ENCODE measurements around the gene ZNF564.
"Not testable (repeated sequence)": the region's sequence is repeated elsewhere in the genome, so short reads cannot be mapped to it uniquely, and the experiment has no call there.

Gene ZNF564

GRCh38 chr19:12578641-12579040, 27.4 kb upstream of the ZNF564 start:
- ChIA-PET CTCF (no interaction called here), POLR2A (ENCODE audit: low non-redundant PET) (no interaction called here)
- no peak overlapping the region for H3K27ac ChIP-seq
- DNase-seq (ENCODE audit: low spot score) = no peak
- TF ChIP-seq CTCF (conservative IDR thresholded peaks at IDR 0.05; ENCODE audit: low read depth) = no peak

GRCh38 chr19:12574036-12574435, 22.8 kb upstream of the ZNF564 start:
- CTCF ChIA-PET = interaction anchor here (1.3 kb wide), 1 partner anchor 10 kb away, joined by 6 read pairs; no protein-coding TSS in a partner anchor
- H3K27ac ChIP-seq = no peak overlapping the region
- POLR2A ChIA-PET (ENCODE audit: low non-redundant PET) = no interaction called here
- no peak for DNase-seq (ENCODE audit: low spot score)
- TF ChIP-seq CTCF (conservative IDR thresholded peaks at IDR 0.05; ENCODE audit: low read depth) = no peak

GRCh38 chr19:12567951-12568350, 16.7 kb upstream of the ZNF564 start:
- DNase-seq (ENCODE audit: low spot score) = no peak
- no peak overlapping the region for H3K27ac ChIP-seq
- no peak for TF ChIP-seq CTCF (conservative IDR thresholded peaks at IDR 0.05; ENCODE audit: low read depth)
- ChIA-PET CTCF (interaction anchor here (0.6 kb wide), 2 partner anchors 603 to 1240 kb away, joined by 3 to 6 read pairs; partner anchors contain the start of gene ZNF763), POLR2A (ENCODE audit: low non-redundant PET) (no interaction called here)

GRCh38 chr19:12566380-12566779, 15.1 kb upstream of the ZNF564 start:
- CTCF ChIA-PET; DNase-seq (ENCODE audit: low spot score); POLR2A ChIA-PET (ENCODE audit: low non-redundant PET); H3K27ac ChIP-seq: not testable (repeated sequence)

GRCh38 chr19:12564016-12564664, 12.9 kb upstream of the ZNF564 start:
- ChIA-PET CTCF (interaction anchor here (0.6 to 1.1 kb wide), 5 partner anchors 10 to 268 kb away, joined by 3 to 6 read pairs (median 4); partner anchors contain the start of gene ZNF563), POLR2A (ENCODE audit: low non-redundant PET) (no interaction called here)
- H3K27ac ChIP-seq = no peak overlapping the region
- DNase-seq (ENCODE audit: low spot score) = peak; percentile 77
- peak; percentile 83 for TF ChIP-seq CTCF (conservative IDR thresholded peaks at IDR 0.05; ENCODE audit: low read depth)

- no peak for DNase-seq (ENCODE audit: low spot score)
- no peak overlapping the region for H3K27ac ChIP-seq
- TF ChIP-seq CTCF (conservative IDR thresholded peaks at IDR 0.05; ENCODE audit: low read depth) = no peak
- ChIA-PET POLR2A (ENCODE audit: low non-redundant PET) (no interaction called here), CTCF (no interaction called here)
Observed at GRCh38 chr19:12555456-12555930, 4.2 kb upstream of the ZNF564 start.

GRCh38 chr19:12546903-12547302, 4.4 kb downstream of the ZNF564 start:
- ChIA-PET POLR2A (ENCODE audit: low non-redundant PET) (no interaction called here), CTCF (no interaction called here)
- no peak overlapping the region for H3K27ac ChIP-seq
- no peak for TF ChIP-seq CTCF (conservative IDR thresholded peaks at IDR 0.05; ENCODE audit: low read depth)
- DNase-seq (ENCODE audit: low spot score) = no peak

Measured in RWPE1 (cell line).